ENCODE measurements around the gene AGER.

Gene AGER

DNA sequence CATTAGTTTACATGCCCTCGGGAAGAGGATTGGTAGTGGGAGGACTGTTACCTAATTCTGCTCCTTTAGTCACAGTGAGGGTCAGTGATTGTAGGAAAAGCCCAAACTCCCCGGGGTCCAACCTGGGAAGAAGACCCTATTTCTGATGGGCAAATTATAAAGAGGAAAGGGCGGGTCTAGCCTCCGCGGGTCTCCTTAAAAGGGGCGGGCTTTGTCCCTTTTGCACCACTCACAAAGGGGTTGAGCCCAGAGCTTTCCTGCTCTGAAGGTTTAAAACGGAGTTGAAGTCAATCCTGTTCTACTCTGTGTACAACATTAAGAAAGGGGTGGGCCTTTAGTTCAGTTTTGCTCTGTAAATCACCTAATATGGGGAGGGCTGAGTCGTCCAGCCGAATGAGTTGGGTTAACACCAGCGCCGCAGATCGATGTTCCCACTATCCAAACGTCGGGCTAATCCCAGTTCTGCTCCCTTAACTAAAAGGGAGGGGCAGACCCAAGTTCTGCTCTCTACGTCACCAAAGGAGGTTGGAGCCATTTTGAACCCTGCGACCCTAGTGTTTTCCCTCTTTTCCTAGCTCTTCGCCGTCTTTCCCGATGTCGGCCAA is 6.8 kb downstream of the AGER start:
- Histone ChIP-seq H3K27ac (peak overlapping the region; percentile 98), H3K9ac (peak overlapping the region; percentile 25), H3K36me3 (ENCODE audit: control insufficient read depth, insufficient read depth, low read length) (no peaks in the 10 kb centered on the region), H3K9me3 (ENCODE audit: control insufficient read depth, low read length) (no peaks in the 10 kb centered on the region), H3K4me1 (peaks cover 9% of the 10 kb centered on the region), H3K4me3 (ENCODE audit: low read depth, low read length) (peak overlapping the region; percentile 89), H2AFZ (peak overlapping the region; percentile 89), H3K79me2 (peaks cover 9% of the 10 kb centered on the region), H3K4me2 (ENCODE audit: low read length) (peak overlapping the region; percentile 91), H3K27me3 (ENCODE audit: control insufficient read depth, insufficient read depth, low read length) (no peaks in the 10 kb centered on the region)
- TF ChIP-seq, protein P1, sequence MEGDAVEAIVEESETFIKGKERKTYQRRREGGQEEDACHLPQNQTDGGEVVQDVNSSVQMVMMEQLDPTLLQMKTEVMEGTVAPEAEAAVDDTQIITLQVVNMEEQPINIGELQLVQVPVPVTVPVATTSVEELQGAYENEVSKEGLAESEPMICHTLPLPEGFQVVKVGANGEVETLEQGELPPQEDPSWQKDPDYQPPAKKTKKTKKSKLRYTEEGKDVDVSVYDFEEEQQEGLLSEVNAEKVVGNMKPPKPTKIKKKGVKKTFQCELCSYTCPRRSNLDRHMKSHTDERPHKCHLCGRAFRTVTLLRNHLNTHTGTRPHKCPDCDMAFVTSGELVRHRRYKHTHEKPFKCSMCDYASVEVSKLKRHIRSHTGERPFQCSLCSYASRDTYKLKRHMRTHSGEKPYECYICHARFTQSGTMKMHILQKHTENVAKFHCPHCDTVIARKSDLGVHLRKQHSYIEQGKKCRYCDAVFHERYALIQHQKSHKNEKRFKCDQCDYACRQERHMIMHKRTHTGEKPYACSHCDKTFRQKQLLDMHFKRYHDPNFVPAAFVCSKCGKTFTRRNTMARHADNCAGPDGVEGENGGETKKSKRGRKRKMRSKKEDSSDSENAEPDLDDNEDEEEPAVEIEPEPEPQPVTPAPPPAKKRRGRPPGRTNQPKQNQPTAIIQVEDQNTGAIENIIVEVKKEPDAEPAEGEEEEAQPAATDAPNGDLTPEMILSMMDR (IDR thresholded peaks at IDR 0.05) = no peak

GRCh38 chr6:32176476-32177182 is 7.4 kb downstream of the AGER start:
- Histone ChIP-seq H3K27me3 (ENCODE audit: control insufficient read depth, insufficient read depth, low read length) (no peaks in the 10 kb centered on the region), H3K27ac (peak overlapping the region; percentile 98), H3K36me3 (ENCODE audit: control insufficient read depth, insufficient read depth, low read length) (no peaks in the 10 kb centered on the region), H3K4me2 (ENCODE audit: low read length) (peak overlapping the region; percentile 91), H3K9me3 (ENCODE audit: control insufficient read depth, low read length) (no peaks in the 10 kb centered on the region), H3K9ac (no peak overlapping the region), H3K79me2 (peaks cover 9% of the 10 kb centered on the region), H3K4me1 (peaks cover 9% of the 10 kb centered on the region), H3K4me3 (ENCODE audit: low read depth, low read length) (peak overlapping the region; percentile 89), H2AFZ (peak overlapping the region; percentile 89)
- TF ChIP-seq, protein P1 (IDR thresholded peaks at IDR 0.05) = no peak

DNA sequence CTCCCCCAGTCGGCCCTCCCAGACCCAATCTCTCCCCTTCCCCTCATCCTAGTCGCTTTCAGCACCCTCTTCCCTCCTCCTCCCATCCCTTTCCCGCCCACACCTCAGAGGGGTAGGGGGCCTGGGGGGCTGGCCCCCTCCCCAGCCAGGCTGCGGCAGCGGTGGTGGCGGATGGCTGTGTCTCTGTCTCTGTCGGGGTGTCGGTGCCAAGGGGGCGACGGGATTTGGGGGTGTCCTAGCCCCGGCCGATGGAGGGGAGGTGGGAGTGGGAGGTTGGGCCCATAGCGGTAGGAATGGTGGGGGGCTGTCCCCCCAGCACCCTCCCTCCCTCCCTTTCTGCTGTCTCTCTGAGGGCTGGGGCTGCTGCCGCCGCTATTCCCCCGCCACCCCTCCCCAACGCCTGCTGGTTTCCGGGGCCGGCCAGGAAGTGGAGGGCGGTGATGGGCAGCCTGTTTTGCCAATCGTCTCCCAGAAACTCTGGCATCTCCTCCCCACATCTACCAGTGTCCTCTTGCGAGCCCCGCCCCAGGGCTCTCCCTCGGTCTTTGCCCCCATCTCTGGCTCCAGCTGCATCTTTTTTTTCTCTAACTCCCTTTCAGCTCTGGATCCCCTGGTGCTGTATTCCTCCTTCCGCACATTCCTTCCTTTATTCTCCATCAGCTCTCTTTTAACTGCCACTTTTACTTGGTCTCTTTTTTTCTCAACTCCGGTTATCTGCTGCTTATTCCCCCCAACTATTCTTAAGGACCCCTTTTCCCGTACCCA is 8.2 kb downstream of the AGER start, which contains the start of gene AGPAT1:
TSS of gene AGPAT1 (minus strand) at position 374 of the 765 bp plus-strand sequence. CDS start 4,588 bp downstream, outside the sequence.
- H3K4me3 ChIP-seq (ENCODE audit: low read depth, low read length) = peak within 1 kb of the TSS; percentile 89
- peak within 1 kb of the TSS; percentile 91 for H3K4me2 ChIP-seq (ENCODE audit: low read length)
- H3K27me3 ChIP-seq (ENCODE audit: control insufficient read depth, insufficient read depth, low read length) = no peaks in the 10 kb centered on the region
- no peaks in the 10 kb centered on the region for H3K36me3 ChIP-seq (ENCODE audit: control insufficient read depth, insufficient read depth, low read length)
- H3K4me1 ChIP-seq = peaks cover 9% of the 10 kb centered on the region
- TF ChIP-seq, protein P1 (IDR thresholded peaks at IDR 0.05) = no peak
- peak within 1 kb of the TSS; percentile 89 for H2AFZ ChIP-seq
- H3K9me3 ChIP-seq (ENCODE audit: control insufficient read depth, low read length) = no peaks in the 10 kb centered on the region
- H3K27ac ChIP-seq = peak within 1 kb of the TSS; percentile 98
- H3K79me2 ChIP-seq = peaks cover 9% of the 10 kb centered on the region
- H3K9ac ChIP-seq = peak within 1 kb of the TSS; percentile 89

GRCh38 chr6:32175322-32175710 is 8.7 kb downstream of the AGER start:
- TF ChIP-seq, protein P1 (IDR thresholded peaks at IDR 0.05) = no peak
- Histone ChIP-seq H3K4me3 (ENCODE audit: low read depth, low read length) (peak overlapping the region; percentile 81), H3K27ac (peak overlapping the region; percentile 98), H3K4me1 (peaks cover 9% of the 10 kb centered on the region), H2AFZ (peak overlapping the region; percentile 89), H3K4me2 (ENCODE audit: low read length) (peak overlapping the region; percentile 91), H3K79me2 (peaks cover 9% of the 10 kb centered on the region), H3K36me3 (ENCODE audit: control insufficient read depth, insufficient read depth, low read length) (no peaks in the 10 kb centered on the region), H3K9ac (peak overlapping the region; percentile 89), H3K27me3 (ENCODE audit: control insufficient read depth, insufficient read depth, low read length) (no peaks in the 10 kb centered on the region), H3K9me3 (ENCODE audit: control insufficient read depth, low read length) (no peaks in the 10 kb centered on the region)

Data from parathyroid adenoma (tissue), 2 donors.